GM20431 (cell line): ENCODE results near the gene MARCO.

Experiments used
- in situ Hi-C: fragments of 300-500 bp; cut with MseI, MboI; formaldehyde crosslinking; loops from one replicate; pipeline ENCODE4 v1.15.0; 2020; ENCODE audit warnings: low sequenced_read_pairs; ENCODE audit not compliant: unreplicated experiment

Gene MARCO, protein sequence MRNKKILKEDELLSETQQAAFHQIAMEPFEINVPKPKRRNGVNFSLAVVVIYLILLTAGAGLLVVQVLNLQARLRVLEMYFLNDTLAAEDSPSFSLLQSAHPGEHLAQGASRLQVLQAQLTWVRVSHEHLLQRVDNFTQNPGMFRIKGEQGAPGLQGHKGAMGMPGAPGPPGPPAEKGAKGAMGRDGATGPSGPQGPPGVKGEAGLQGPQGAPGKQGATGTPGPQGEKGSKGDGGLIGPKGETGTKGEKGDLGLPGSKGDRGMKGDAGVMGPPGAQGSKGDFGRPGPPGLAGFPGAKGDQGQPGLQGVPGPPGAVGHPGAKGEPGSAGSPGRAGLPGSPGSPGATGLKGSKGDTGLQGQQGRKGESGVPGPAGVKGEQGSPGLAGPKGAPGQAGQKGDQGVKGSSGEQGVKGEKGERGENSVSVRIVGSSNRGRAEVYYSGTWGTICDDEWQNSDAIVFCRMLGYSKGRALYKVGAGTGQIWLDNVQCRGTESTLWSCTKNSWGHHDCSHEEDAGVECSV

DNA sequence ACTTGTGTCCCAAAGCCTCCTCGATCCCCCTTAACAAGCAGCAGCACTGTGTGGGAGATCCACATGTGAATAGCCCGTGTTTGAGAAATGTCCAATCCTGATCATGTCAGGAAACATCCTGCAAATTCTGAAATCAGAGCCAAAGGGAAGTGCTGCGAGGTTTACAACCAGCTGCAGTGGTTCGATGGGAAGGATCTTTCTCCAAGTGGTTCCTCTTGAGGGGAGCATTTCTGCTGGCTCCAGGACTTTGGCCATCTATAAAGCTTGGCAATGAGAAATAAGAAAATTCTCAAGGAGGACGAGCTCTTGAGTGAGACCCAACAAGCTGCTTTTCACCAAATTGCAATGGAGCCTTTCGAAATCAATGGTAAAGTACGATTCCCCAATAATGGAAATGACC, at the start of gene MARCO:
Gene MARCO (plus strand): TSS at position 164 of the 400 bp plus-strand sequence. CDS start 107 bp downstream, at position 271.
- in situ Hi-C loops, result no loop called here

DNA sequence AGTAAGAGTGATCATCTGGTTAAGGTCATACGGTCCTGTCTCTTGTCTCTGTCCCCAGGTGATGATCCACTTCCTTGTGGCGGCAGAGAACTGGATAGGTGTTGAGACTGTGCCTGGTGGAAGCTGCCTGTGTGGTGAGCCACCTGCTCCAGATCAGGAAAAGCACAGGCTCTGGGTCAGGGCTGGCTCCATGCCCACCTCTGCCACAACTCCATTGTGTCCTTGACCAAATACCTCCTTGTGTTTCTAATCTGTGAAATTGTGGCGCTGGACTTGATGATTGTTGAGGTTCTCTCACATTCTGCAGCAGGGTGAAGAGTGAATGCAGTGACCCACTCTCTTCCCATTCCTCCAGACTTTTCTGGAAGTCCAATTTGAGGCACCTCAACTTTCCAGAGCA, 48.9 kb upstream of the MARCO start:
- in situ Hi-C loops, result loop anchor here (25.0 kb wide), 2 partner anchors 294 to 369 kb away; no protein-coding TSS in a partner anchor

DNA sequence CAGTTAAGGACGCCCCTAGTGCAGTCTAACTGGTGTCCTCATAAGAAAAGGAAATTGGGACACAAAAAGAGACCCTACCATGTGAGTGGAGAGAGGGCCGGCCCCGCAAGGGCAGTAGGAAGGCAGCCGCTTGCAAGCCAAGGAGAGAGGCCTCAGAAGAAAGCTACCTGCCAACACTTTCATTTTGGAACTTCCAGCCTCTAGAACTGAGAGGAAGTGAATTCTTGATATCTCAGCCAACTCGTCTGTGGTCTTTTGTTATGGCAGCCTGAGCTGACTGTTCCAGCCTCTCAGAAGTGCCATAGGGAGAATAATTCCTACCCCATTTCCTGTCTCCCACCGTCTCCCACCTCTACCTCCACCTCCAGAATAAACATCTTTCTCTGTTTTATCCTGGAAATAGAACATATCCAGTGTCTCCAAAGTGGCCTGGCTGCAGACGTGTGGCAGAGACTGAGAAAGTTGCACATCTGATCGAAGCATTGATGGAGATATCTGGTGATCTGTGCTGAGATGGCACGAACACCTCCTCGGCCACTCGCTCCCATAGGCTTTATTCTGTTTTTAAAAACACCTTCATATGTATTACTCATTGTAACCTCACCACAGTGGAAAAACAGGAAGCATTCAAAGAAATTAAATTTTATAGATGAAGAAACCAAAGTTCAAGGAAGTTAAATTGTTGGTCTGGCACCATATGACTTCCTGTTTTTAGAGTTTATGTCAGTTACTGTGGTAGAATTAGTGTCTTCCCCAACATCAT, 39.5 kb upstream of the MARCO start:
- in situ Hi-C loops, result no loop called here

DNA sequence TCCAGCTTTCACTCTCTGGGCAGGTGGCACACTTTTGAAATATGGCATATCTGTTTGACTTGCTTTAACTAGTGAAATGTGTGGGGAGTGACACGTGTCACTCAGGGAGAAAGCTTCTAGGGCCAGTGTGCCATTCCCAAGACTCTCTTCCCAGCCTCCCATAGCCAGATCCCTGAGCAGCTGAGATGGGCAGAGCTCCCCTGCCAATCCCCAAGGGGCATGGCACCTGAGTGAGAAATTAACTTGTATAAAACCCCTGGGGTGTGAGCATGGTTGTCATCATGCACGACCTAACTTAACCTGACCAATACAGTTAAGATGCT, 39.0 kb upstream of the MARCO start:
- in situ Hi-C loops, result no loop called here

DNA sequence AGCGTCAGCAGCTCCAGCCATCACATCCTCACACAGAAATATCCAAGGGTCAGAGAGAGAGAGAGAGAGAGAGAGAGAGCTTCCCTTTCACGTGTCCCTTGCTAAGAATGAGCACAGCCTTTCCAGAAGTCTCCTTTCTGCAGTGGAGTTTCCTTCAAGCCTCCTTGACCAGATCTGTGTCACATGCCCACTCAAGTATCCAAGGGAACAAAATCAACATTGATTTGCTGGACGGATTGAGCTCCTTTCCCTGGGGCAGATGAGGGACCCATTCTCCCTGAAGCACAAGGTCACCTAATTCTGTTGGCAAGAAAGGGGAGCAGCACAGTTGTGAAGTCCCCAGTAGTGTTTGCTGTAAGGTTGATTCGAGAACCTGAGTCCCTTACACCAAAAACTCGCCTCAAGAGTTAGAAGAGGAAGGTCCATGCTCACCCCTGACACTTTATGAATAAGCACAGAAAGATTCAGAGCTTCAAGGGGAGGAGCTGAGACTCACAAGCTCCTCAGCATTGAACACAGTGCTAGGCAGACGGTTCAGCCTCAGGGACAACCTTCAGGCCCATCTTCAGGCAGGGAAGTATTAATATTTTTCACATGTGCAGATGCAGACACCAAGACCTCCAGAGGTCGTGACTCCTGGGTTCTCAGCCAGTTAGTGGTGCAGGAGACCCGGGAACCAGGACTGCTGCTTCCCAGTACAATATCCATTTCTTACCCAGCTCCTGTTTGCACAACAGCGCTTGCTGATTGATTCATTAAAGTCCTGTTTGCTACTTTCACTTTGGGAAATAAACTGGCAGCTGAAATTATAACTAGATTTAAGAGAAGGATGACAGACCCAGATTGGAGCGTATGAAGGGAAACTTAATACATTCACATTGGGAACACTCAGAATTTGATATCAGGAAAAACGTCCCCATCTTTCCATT, 38.2 kb upstream of the MARCO start:
- in situ Hi-C loops, result no loop called here

DNA sequence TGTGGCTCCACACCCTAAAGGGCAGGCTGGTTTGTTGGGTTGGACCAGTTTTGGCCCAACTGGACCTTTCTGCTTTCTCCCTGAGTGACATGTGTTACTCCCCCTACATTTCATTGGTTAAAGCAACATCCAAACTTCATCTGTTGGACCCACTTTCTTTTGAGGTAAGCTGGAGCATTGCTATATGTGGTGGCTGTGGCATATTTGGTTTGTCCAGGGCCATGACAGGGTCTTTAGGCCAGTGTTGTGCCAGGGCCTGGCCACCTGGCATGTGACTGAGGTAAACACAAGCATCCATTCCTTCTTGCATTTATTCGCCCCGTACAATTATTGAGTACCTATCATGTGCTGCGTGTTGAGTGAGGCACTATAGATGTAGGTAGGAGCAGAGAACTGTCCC, 36.8 kb upstream of the MARCO start:
- in situ Hi-C loops, result no loop called here

DNA sequence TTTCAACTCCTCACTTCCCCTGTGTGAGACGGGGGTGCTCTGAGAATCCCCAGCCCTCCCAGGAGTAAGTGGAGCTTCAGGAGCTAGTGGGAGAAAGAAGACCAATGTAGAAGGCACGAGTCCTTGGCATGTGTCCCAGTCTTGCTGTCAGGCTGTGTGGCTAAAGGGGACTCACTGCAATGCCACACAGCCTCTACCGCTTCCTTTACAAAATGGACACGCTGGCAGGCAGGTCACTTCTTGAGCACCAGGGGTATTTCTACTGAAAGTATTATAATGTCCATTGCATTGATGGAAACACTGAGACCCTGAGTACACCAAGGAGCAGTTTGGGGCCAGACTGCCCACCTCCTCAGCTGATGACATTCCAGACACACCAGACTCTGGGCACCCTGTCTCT, 35.8 kb upstream of the MARCO start:
- in situ Hi-C loops, result no loop called here

DNA sequence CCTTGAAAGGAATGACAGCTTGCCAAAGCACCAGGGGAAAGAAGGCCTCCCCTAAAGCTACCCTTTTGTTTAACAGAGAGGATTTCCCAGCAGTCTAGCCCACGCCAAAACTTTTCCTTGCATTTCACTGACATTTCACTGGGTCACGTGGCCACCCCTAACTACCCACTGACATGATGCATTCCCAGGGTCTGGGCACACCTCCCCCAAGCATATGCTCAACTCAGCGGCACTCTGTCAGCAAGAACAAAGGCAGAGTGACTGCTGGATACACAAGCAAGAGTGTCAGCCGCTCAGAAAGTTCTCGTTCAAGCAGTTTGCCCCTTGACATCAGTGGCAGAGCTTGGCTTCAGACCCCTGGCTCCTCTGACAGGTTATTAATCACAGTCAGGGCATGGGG, 34.2 kb upstream of the MARCO start:
- in situ Hi-C loops, result no loop called here

DNA sequence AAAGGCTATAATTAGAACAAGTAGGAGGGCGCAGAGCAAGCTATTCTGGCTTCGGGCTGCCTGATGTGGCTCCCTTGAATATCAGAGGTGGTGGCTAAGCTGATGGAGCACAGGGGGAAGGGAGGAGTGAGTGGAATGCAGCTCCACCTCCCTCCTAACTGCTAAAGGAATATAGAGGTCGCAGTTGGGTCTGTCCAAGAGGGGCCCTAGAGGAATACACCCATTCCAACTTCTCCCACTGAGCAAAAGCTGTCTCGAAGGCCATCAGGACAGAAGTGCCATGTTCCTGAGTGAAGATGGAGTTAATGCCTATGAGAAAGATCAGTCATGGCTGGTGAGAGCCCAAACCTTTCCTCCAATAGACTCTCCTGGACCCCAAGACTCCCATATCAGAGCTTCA, 32.8 kb upstream of the MARCO start:
- in situ Hi-C loops, result no loop called here

DNA sequence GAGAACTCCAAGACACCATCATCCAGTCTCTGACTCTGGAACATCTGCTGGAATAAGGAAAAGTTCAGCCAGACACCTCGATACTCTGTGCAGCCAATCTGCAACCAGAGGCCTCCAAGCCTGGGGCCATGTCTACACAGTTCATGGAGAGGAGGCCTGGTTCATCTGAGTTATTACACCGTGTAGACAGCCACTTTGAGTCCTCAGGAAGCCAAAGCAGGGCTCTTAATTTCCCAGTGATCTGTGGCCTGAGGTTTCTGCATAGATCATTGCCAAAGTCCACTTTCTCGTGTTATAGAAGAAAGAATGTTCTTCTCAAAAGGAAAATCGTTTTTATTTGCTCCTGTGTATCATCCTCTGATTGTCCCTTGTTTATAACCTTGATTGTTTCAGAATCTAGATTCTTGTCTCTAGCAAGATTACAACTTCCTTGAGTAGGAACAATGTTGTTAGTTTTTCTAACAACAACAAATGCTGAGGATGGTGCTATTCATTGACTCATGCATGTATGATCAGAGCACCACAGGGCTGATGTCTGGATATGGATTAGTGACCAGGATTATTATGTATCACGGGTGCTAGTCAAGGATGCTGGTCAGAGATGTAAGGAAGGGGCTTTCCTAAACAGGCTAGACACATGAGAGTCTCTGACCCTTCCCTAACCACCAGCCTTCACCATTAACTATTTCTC, 30.7 kb upstream of the MARCO start:
- in situ Hi-C loops, result no loop called here

DNA sequence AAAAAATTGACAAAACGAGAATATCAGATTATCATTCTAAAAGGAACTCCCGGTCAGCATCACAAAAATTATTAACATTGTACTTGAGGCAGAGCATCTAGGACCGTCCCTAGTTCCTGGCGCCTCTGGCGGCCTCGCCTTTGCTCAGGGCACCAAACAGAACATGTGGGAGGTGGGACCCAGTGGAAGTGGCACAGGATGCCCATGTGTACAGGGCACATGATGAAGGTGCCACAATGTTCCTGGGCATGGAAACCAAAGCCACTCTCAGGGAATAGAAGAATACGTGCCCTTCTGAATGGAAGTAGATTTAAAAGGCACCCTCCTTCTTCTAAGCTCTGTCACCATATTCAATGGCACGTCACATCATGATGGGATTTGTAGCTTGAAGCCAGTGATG, 30.1 kb upstream of the MARCO start:
- in situ Hi-C loops, result no loop called here

DNA sequence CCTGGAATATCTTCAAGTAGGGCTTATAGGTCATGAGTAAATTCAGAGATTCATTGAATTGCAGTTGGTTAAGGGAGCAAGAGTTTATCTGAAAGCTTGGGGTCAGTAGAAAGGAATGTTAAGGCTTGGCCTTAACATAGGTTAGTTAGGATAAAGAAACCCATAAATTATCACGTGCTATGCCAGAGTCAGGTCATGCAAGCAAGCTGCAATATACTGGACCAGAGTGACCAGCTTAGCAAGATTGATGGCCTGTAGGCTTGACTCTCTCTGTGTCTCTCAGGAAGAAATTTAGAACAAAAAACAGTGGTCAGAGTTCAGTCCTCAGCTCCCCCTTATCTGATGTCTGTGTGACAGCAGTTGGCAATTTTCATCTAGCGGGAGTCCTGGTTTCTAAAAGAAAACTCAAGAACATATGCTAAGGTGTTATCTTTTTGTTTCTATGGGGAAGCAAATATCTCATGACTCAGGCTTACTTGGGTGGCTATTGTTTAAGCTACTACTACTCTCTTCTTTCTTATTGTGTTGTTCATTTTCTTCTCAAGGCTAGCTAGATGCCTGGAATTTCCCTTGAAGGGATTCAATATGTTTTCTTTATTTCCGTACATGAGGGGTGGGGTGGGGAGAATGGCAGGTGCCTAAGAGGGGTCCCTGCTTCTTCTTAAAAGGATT, 28.7 kb upstream of the MARCO start:
- in situ Hi-C loops, result no loop called here

DNA sequence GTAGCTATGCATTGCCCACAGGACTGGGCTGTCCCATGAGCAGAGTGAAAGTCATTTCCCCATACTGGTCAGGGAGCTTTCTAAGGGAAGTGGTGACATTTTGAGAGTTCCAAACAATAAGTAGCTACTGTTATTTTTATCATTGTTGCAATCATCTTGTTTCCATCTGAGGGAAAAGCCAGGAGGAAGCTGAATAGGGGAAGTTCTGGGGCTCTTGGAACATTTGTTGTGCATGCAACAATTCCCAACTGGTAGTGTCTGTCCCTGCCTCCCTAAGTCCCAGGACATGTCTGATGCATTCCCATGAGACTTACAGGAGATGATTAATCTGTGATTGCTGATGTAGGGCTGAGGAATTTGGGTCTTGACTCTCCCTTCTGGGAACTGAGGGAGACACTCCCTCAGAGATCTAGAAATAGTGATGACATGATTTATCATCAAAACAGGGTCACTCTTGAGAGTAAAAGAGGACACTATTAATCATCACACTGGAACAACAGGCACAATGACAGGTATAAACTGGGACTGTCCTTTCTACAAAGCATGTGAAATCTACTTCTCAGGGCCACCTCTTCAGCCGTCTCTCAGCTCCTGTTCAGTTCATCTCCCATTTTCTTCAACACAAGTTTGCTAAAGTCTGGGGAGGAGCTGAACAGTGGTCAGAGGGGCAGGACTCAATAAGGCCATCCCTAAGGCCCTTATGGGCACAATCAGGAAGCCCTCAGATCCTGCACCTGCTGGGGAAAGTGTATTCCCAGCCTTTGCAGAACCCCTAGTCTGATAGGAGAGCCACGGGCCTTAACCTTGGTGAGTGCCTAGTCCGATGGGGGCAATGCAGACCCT, 28.0 kb upstream of the MARCO start:
- in situ Hi-C loops, result no loop called here

DNA sequence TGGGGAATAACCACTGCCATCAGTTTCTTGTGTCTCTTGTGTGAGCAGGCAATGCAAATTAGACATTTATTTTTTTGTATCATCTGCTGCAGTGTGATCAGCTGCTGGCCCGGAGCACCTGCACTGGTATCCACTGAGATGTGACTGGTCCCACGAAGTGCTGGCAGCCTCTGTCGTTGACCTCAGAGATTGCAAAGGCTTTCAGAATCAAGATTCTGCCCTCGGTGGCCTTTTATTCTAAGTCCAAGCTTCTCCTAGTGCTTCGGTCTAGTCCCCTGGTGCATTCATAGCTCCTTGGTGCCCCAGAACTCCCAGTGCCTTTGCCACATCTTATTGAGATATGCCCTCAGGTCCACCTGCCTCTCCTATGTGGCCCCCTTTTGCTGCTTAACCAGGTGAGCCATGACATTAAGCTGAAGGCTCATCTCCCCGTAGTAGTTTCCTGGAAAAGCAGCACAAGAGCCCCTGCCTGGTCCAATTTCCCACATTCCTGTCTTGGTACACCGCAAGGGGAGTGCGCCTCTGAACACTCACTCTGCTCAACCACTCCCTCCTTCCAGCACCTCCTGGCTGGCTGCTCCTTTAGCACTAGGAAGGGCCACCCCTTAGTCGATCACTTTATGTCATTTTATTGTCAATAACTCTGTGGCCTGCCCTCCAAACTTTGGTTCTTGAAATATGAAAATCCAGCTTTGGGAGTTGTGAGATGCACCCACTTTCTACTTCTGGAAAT, 27.1 kb upstream of the MARCO start:
- in situ Hi-C loops, result no loop called here

DNA sequence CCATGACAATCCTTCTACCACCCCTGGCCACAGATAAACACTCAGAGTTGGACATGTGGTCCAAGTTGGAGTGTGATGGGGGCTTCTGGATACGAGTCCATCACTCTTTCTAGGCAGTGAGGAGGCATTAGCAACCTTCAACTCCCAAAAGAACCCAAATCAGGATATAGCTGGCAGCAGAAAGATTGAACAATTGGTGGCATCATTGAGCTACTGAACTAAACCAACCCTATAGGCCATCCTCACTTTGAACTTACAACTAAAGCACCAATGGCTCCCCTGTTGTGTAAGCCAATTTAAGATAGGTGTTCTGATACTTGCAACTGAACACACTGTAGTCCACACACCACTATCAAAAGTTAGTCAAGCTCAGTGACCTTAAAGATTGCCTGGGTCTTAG, 24.0 kb upstream of the MARCO start:
- in situ Hi-C loops, result no loop called here

DNA sequence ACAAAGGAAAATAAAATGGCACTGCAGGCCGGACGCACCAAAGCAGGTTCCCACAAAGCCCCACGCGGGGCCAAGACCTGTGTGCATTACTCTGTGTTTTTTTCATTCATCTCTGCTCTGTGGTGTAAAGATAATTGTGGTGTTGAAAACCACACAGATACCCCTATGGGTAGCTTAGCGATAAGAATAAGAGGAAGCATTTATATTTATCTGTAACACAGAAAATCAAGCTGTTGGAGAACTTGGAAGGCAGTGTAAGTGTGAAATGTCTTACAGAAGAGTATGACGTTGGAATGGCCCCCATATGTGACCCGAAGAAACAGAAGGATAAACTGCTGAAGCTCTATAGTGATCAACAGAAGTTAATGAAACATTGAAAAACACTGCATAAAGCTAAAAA, 20.3 kb upstream of the MARCO start:
- in situ Hi-C loops, result no loop called here

DNA sequence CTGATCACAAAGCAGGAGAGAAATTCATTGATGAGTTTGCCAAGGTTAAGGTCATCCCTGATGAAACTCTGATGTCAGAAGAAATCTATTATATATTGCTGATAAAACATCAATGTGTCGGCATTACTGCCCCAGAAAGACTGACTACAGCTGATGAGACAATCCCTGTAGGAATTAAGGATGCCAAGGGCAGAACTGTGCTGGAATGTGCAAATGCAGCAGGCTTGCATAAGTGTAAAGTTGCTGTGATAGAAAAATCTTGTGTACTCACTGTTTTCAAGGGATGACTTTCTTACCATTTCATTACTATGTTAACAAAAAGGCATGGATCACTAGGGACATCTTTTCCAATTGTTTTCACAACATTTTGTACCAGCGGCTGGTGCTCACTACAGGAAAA, 19.7 kb upstream of the MARCO start:
- in situ Hi-C loops, result no loop called here

DNA sequence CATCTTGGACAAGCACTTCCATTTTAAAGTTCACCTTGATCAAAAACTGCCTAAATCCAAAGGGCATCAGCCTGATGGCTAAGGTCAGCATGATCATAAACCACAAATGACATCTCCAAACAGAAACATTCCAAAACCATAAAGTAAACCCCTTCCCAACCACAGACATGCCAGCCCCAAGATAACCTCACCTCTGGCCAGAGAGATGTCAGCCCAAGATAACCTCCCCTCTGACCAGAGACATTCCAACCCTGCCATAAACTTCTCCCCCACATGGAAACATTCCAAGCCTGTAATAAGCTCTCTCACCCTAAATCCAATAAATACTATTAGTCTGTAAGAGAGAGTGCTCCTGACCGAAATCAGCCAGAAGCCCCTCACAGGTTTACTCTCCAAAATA, 18.6 kb upstream of the MARCO start:
- in situ Hi-C loops, result no loop called here
